ENCODE measurements around the gene FAM184B. TPM values are rescaled to one million over a fixed set of nuclear protein-coding genes. Genes with fewer than 3 reads are reported as not detected.

The FAM184B gene
- polyA plus RNA-seq, 3 donors, result not detected

GRCh38 chr4:17701882-17702281 lies 79.5 kb downstream of the FAM184B start:
- no peaks in the 10 kb centered on the region for H4K20me1 ChIP-seq (ENCODE audit: insufficient read depth, low read length)
- no peak overlapping the region for H2AFZ ChIP-seq (ENCODE audit: insufficient read depth, low read depth, low read length, poor library complexity, severe bottlenecking)
- no peak overlapping the region for H3K4me3 ChIP-seq (replicated peaks in 1 of 3; ENCODE audit: low read depth in 2 of 3, low read length in 3 of 3)
- H3K36me3 ChIP-seq (replicated peaks in 1 of 2; ENCODE audit: control insufficient read depth in 1 of 2, insufficient read depth in 2 of 2, low read length in 2 of 2), result no peaks in the 10 kb centered on the region
- no peaks in the 10 kb centered on the region for H3K9me3 ChIP-seq (replicated peaks in 1 of 2; ENCODE audit: control insufficient read depth in 1 of 2, insufficient read depth in 1 of 2, low read length in 2 of 2)
- H3K27me3 ChIP-seq (ENCODE audit: control insufficient read depth in 2 of 2, insufficient read depth in 2 of 2, low read length in 2 of 2), result no peaks in the 10 kb centered on the region
- TF ChIP-seq, protein P1, sequence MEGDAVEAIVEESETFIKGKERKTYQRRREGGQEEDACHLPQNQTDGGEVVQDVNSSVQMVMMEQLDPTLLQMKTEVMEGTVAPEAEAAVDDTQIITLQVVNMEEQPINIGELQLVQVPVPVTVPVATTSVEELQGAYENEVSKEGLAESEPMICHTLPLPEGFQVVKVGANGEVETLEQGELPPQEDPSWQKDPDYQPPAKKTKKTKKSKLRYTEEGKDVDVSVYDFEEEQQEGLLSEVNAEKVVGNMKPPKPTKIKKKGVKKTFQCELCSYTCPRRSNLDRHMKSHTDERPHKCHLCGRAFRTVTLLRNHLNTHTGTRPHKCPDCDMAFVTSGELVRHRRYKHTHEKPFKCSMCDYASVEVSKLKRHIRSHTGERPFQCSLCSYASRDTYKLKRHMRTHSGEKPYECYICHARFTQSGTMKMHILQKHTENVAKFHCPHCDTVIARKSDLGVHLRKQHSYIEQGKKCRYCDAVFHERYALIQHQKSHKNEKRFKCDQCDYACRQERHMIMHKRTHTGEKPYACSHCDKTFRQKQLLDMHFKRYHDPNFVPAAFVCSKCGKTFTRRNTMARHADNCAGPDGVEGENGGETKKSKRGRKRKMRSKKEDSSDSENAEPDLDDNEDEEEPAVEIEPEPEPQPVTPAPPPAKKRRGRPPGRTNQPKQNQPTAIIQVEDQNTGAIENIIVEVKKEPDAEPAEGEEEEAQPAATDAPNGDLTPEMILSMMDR (IDR thresholded peaks at IDR 0.05), result no peak
- Mint-ChIP-seq H3K27me3 (ENCODE audit: low read depth in 3 of 3) (peaks cover 3% of the 10 kb centered on the region in 3 donors), H3K27ac (no peak overlapping the region), H3K9me3 (peaks cover 2 to 12% (median 7%) of the 10 kb centered on the region in 7 donors), H3K4me3 (no peak overlapping the region), H3K4me1 (no peaks in the 10 kb centered on the region), H3K36me3 (no peaks in the 10 kb centered on the region)
- no peak for DNase-seq
- intact Hi-C loops (cut with micrococcal nuclease), result no loop called here
- no peak overlapping the region for H3K4me2 ChIP-seq (replicated peaks; ENCODE audit: extremely low read depth, low read length, poor library complexity, severe bottlenecking)
- no peaks in the 10 kb centered on the region for H3K4me1 ChIP-seq (ENCODE audit: control insufficient read depth in 1 of 2, insufficient read depth in 2 of 2, low read length in 2 of 2)
- no peak overlapping the region for H3K9ac ChIP-seq (ENCODE audit: insufficient read depth, low read length, poor library complexity, severe bottlenecking)
- no peaks in the 10 kb centered on the region for H3K79me2 ChIP-seq (ENCODE audit: insufficient read depth, low read length)
- 100% methylated on average over 3 of the region's 4 CpGs for WGBS (ENCODE audit: insufficient coverage)
- H3K27ac ChIP-seq (ENCODE audit: low read depth in 1 of 2, low read length in 2 of 2), result no peak overlapping the region

DNA sequence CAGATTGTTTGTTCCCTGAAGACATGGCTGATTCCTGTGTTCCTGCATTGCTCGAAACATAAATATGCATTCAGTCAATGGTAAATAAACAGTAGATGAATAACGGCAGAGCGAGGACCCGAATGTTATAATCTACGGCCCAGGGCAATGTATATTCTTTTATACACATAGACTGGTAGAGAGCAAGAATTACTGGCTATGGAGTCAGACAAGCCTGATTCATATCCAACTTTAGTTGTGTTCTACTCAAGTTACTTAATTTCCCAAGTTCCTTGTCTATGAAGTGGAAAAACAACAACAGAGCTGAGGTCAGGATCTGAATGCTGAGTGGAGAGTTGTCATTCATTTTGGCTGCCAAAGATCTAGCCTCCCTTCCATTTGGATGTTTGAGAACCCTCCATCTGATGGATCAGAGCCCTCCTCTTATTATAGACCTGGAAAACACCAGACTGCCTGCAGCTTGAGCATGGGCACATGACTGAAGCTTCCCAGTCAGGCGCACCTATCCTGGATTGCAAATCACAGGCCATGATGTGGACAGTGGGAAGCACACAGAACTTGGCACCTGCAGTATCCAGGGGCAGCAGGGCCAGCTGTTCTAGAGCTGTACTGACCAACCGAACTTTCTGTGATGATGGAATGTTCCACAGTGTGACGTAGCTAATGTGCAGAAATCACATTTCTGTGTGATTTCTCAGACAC lies 80.1 kb downstream of the FAM184B start:
- Histone ChIP-seq H4K20me1 (ENCODE audit: insufficient read depth, low read length) (no peaks in the 10 kb centered on the region), H3K36me3 (replicated peaks in 1 of 2; ENCODE audit: control insufficient read depth in 1 of 2, insufficient read depth in 2 of 2, low read length in 2 of 2) (no peaks in the 10 kb centered on the region), H2AFZ (ENCODE audit: insufficient read depth, low read depth, low read length, poor library complexity, severe bottlenecking) (no peak overlapping the region), H3K4me1 (ENCODE audit: control insufficient read depth in 1 of 2, insufficient read depth in 2 of 2, low read length in 2 of 2) (no peaks in the 10 kb centered on the region), H3K9ac (ENCODE audit: insufficient read depth, low read length, poor library complexity, severe bottlenecking) (no peak overlapping the region), H3K4me2 (replicated peaks; ENCODE audit: extremely low read depth, low read length, poor library complexity, severe bottlenecking) (no peak overlapping the region), H3K4me3 (replicated peaks in 1 of 3; ENCODE audit: low read depth in 2 of 3, low read length in 3 of 3) (no peak overlapping the region), H3K9me3 (replicated peaks in 1 of 2; ENCODE audit: control insufficient read depth in 1 of 2, insufficient read depth in 1 of 2, low read length in 2 of 2) (no peaks in the 10 kb centered on the region), H3K79me2 (ENCODE audit: insufficient read depth, low read length) (no peaks in the 10 kb centered on the region), H3K27ac (ENCODE audit: low read depth in 1 of 2, low read length in 2 of 2) (no peak overlapping the region), H3K27me3 (ENCODE audit: control insufficient read depth in 2 of 2, insufficient read depth in 2 of 2, low read length in 2 of 2) (no peaks in the 10 kb centered on the region)
- Mint-ChIP-seq H3K36me3 (no peaks in the 10 kb centered on the region), H3K27me3 (ENCODE audit: low read depth in 3 of 3) (peaks cover 3 to 4% (median 3%) of the 10 kb centered on the region in 3 donors), H3K9me3 (peaks cover 2 to 14% (median 7%) of the 10 kb centered on the region in 7 donors), H3K4me3 (no peak overlapping the region), H3K27ac (no peak overlapping the region), H3K4me1 (no peaks in the 10 kb centered on the region)
- WGBS (ENCODE audit: insufficient coverage), result 98% methylated on average over 3 of the region's 8 CpGs
- DNase-seq, result no peak
- TF ChIP-seq, protein P1 (IDR thresholded peaks at IDR 0.05), result no peak
- intact Hi-C loops (cut with micrococcal nuclease), result no loop called here

Data from CD14-positive monocyte (primary cell).